Hepatocyte (in vitro differentiated cells): Measurements from ENCODE around the gene MYO3B. TPM values are rescaled to one million over a fixed set of nuclear protein-coding genes. Genes with fewer than 3 reads are reported as not detected.

Source experiments
- DNase-seq: peaks from one replicate; pipeline ENCODE4 v3.0.0-alpha.2; 2016; ENCODE audit warnings: low spot score
- H2AFZ ChIP-seq: fragments of 200-600 bp; sonication (generic); 2 replicates; pipeline ENCODE4 v1.6.0; 2016; ENCODE audit warnings: antibody characterized with exemption, mild to moderate bottlenecking
- H3K27ac ChIP-seq: fragments of 200-600 bp; sonication (generic); 2 replicates; pipeline ENCODE4 v1.5.1; 2016; ENCODE audit warnings: mild to moderate bottlenecking
- H3K27me3 ChIP-seq: fragments of 200-600 bp; sonication (generic); 2 replicates; pipeline ENCODE4 v1.6.1; 2016
- H3K36me3 ChIP-seq: fragments of 200-600 bp; sonication (generic); replicated peaks from 2 replicates; pipeline ENCODE4 v1.5.1; 2016; ENCODE audit warnings: low read depth; ENCODE audit not compliant: insufficient read depth
- H3K4me1 ChIP-seq: fragments of 200-600 bp; sonication (generic); 2 replicates; pipeline ENCODE4 v1.5.1; 2016; ENCODE audit warnings: mild to moderate bottlenecking, moderate library complexity; ENCODE audit not compliant: insufficient read depth
- H3K4me2 ChIP-seq: fragments of 200-600 bp; sonication (generic); 2 replicates; pipeline ENCODE4 v1.6.0; 2016
- H3K4me3 ChIP-seq: fragments of 200-600 bp; sonication (generic); 2 replicates; pipeline ENCODE4 v1.5.1; 2016; ENCODE audit warnings: mild to moderate bottlenecking
- H3K79me2 ChIP-seq: fragments of 200-600 bp; sonication (generic); 2 replicates; pipeline ENCODE4 v1.6.0; 2017; ENCODE audit warnings: mild to moderate bottlenecking
- H3K9me2 ChIP-seq: fragments of 200-600 bp; sonication (generic); replicated peaks from 2 replicates; pipeline ENCODE4 v1.6.0; 2017; ENCODE audit warnings: mild to moderate bottlenecking; ENCODE audit not compliant: insufficient read depth
- H3K9me3 ChIP-seq: fragments of 200-600 bp; sonication (generic); 2 replicates; pipeline ENCODE4 v1.5.1; 2016; ENCODE audit warnings: low read depth, mild to moderate bottlenecking
- H4K20me1 ChIP-seq: fragments of 200-600 bp; sonication (generic); 2 replicates; pipeline ENCODE4 v1.6.0; 2016; ENCODE audit warnings: mild to moderate bottlenecking; ENCODE audit not compliant: insufficient read depth, poor library complexity, severe bottlenecking
- EZH2 ChIP-seq: fragments of 200-600 bp; sonication (generic); IDR thresholded peaks from 2 replicates; pipeline ENCODE4 v1.6.1; 2016; ENCODE audit warnings: antibody characterized with exemption, mild to moderate bottlenecking, borderline replicate concordance
- EZH2phosphoT487 ChIP-seq: fragments of 200-600 bp; sonication (generic); IDR thresholded peaks from one replicate; pipeline ENCODE4 v1.6.1; 2018; ENCODE audit warnings: antibody characterized with exemption, mild to moderate bottlenecking, low read depth, moderate library complexity; ENCODE audit not compliant: unreplicated experiment, severe bottlenecking
- WGBS: methylation state at CpG from one replicate; pipeline ENCODE4 v1.1.6; 2016; ENCODE audit warnings: low lambda C conversion rate; ENCODE audit errors: missing lambda C conversion rate; 5-methylcytosine and 5-hydroxymethylcytosine counted together
- polyA plus RNA-seq: library from polyadenylated mRNA; unstranded; fragments of >200 nt; fragmentation: Nextera tagmentation; extraction: Ambion mirVana; gene quantifications from 2 replicates; pipeline ENCODE4 v1.2.1, GENCODE V29; 2016
- total RNA-seq: library from RNA; depleted of rRNA; stranded (reverse); fragments of >200 nt; gene quantifications from 2 replicates; pipeline ENCODE4 v1.2.3, GENCODE V29; 2014
- TF ChIP-seq, protein P1 (sequence below): fragments of 200-600 bp; sonication (generic); IDR thresholded peaks from 2 replicates; pipeline ENCODE4 v1.5.1; 2016; ENCODE audit warnings: antibody characterized with exemption, mild to moderate bottlenecking; ENCODE audit not compliant: poor library complexity

The MYO3B gene
- total and polyA plus RNA-seq, 2 experiments from 2014 or later, result 0.63 to 1.1 TPM

- 88% methylated on average over 7 of the region's 7 CpGs for WGBS
- TF ChIP-seq, protein P1, sequence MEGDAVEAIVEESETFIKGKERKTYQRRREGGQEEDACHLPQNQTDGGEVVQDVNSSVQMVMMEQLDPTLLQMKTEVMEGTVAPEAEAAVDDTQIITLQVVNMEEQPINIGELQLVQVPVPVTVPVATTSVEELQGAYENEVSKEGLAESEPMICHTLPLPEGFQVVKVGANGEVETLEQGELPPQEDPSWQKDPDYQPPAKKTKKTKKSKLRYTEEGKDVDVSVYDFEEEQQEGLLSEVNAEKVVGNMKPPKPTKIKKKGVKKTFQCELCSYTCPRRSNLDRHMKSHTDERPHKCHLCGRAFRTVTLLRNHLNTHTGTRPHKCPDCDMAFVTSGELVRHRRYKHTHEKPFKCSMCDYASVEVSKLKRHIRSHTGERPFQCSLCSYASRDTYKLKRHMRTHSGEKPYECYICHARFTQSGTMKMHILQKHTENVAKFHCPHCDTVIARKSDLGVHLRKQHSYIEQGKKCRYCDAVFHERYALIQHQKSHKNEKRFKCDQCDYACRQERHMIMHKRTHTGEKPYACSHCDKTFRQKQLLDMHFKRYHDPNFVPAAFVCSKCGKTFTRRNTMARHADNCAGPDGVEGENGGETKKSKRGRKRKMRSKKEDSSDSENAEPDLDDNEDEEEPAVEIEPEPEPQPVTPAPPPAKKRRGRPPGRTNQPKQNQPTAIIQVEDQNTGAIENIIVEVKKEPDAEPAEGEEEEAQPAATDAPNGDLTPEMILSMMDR, result no peak
- no peak overlapping the region for H3K27ac ChIP-seq
- no peaks in the 10 kb centered on the region for H4K20me1 ChIP-seq
- no peaks in the 10 kb centered on the region for H3K9me3 ChIP-seq
- H3K9me2 ChIP-seq, result no peaks in the 10 kb centered on the region
- H2AFZ ChIP-seq, result no peak overlapping the region
- H3K79me2 ChIP-seq, result no peaks in the 10 kb centered on the region
- no peaks in the 10 kb centered on the region for H3K36me3 ChIP-seq
- H3K4me2 ChIP-seq, result no peak overlapping the region
- no peaks in the 10 kb centered on the region for H3K27me3 ChIP-seq
- no peaks in the 10 kb centered on the region for H3K4me1 ChIP-seq
- no peak for DNase-seq
- H3K4me3 ChIP-seq, result no peak overlapping the region
Measured at GRCh38 chr2:170314744-170315447, 136.9 kb downstream of the MYO3B start.

DNA sequence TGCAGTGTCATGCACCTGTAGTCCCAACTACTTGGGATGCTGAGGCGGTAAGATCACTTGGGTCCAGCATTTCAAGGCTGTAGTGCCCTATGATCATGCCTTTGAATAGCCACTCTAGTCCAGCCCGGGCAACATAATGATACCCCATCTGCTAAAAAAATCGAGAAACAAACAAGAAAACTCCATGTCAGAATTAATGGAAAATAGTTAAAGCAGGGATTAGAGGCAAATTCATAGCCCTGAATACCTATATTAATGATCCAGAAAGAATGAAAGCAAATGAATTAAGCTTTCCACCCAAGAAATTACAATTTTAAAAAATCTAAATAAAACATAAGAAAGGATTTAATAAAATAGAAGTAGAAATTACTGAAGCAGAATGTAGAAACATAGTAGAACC, 143.0 kb downstream of the MYO3B start:
- Histone ChIP-seq H3K27me3 (no peaks in the 10 kb centered on the region), H4K20me1 (no peaks in the 10 kb centered on the region), H3K4me1 (no peaks in the 10 kb centered on the region), H3K36me3 (no peaks in the 10 kb centered on the region), H2AFZ (no peak overlapping the region), H3K9me3 (no peaks in the 10 kb centered on the region), H3K79me2 (no peaks in the 10 kb centered on the region), H3K4me2 (no peak overlapping the region), H3K4me3 (no peak overlapping the region), H3K27ac (no peak overlapping the region), H3K9me2 (no peaks in the 10 kb centered on the region)
- DNase-seq, result no peak
- no peak for TF ChIP-seq EZH2
- TF ChIP-seq EZH2phosphoT487, result no peak
- TF ChIP-seq, protein P1, result no peak
- 91% methylated on average over 3 of the region's 3 CpGs for WGBS

- DNase-seq, result no peak
- Histone ChIP-seq H3K9me3 (no peaks in the 10 kb centered on the region), H2AFZ (no peak overlapping the region), H3K27ac (no peak overlapping the region), H3K4me3 (no peak overlapping the region), H3K4me1 (no peaks in the 10 kb centered on the region), H3K36me3 (no peaks in the 10 kb centered on the region), H3K9me2 (no peaks in the 10 kb centered on the region), H3K4me2 (no peak overlapping the region), H3K79me2 (no peaks in the 10 kb centered on the region), H3K27me3 (no peaks in the 10 kb centered on the region), H4K20me1 (no peaks in the 10 kb centered on the region)
- 97% methylated on average over 3 of the region's 3 CpGs for WGBS
- no peak for TF ChIP-seq EZH2phosphoT487
- TF ChIP-seq, protein P1, result no peak
- no peak for TF ChIP-seq EZH2
Measured at GRCh38 chr2:170321526-170321925, 143.6 kb downstream of the MYO3B start.
